ENCODE measurements around the gene NRXN3.

NRXN3 gene

DNA sequence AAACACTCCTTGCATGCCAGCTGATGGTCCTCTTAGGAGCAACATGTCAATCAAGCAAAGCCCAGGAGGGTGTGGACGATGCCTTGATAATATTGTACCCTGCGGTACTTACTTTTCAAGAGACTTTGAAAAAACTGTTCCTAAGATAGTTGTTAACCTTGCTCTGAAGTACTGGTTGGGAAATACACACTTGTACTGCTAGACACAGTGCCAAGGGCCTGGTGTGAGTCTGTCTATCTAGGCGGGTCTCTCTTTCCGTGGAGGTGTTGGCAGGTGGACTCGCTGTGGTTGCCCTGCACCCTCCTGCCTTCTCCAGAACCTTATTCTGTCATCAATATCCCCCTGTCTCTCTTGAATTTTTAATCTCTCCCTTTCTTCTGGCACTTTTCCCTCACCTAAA is 189.4 kb downstream of the NRXN3 start:
- DNase-seq (ENCODE audit: low spot score): no peak
- TF ChIP-seq, protein P1, sequence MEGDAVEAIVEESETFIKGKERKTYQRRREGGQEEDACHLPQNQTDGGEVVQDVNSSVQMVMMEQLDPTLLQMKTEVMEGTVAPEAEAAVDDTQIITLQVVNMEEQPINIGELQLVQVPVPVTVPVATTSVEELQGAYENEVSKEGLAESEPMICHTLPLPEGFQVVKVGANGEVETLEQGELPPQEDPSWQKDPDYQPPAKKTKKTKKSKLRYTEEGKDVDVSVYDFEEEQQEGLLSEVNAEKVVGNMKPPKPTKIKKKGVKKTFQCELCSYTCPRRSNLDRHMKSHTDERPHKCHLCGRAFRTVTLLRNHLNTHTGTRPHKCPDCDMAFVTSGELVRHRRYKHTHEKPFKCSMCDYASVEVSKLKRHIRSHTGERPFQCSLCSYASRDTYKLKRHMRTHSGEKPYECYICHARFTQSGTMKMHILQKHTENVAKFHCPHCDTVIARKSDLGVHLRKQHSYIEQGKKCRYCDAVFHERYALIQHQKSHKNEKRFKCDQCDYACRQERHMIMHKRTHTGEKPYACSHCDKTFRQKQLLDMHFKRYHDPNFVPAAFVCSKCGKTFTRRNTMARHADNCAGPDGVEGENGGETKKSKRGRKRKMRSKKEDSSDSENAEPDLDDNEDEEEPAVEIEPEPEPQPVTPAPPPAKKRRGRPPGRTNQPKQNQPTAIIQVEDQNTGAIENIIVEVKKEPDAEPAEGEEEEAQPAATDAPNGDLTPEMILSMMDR (IDR thresholded peaks at IDR 0.05; ENCODE audit: extremely low read depth, insufficient read depth, missing control alignments): no peak
- in situ Hi-C loops (cut with MboI; ENCODE audit: low pct_unique_long_range_greater_than_20kb, low sequenced_read_pairs, unreplicated experiment): no loop called here

DNA sequence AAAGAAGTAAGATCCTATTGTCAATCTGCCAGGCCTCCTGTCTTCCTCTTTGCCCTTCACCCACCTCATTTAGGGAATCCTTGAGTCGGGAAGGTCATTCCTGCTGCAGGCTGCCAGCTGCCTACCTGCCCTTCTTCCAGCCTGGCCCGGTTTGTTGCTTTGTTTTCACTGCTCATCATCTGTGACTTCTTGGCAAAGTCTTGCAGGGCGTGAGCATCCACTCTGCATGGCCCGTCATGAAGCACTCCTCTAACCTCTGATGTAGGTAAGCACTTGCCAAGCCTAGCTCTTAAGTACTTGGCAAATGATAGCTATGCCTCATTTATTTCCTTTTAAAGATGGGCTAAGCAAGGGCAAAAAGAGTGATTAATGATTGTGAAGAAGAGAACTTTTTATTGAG is 192.8 kb downstream of the NRXN3 start:
- in situ Hi-C loops (cut with MboI; ENCODE audit: low pct_unique_long_range_greater_than_20kb, low sequenced_read_pairs, unreplicated experiment): no loop called here
- DNase-seq (ENCODE audit: low spot score): no peak
- TF ChIP-seq, protein P1 (IDR thresholded peaks at IDR 0.05; ENCODE audit: extremely low read depth, insufficient read depth, missing control alignments): no peak

DNA sequence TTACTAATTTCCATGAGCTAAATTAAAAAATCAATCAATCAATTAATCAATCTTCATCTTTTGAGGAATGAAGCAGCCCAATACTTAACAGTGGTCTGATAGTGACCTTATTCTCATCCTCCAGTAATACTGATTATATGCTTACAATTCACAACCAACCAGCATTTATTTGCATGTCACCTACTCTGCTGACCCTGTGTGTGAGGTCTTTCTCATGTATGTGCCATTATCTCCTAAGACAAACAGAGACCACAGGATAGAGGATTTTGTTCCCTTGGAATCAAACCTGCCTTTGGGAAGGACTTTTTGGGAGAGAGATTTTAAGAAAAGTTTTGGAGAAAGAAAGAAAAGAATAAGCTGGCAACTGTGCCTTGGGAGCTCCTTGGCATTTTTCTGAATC is 197.2 kb downstream of the NRXN3 start:
- DNase-seq (ENCODE audit: low spot score): no peak
- in situ Hi-C loops (cut with MboI; ENCODE audit: low pct_unique_long_range_greater_than_20kb, low sequenced_read_pairs, unreplicated experiment): no loop called here
- TF ChIP-seq, protein P1 (IDR thresholded peaks at IDR 0.05; ENCODE audit: extremely low read depth, insufficient read depth, missing control alignments): no peak

DNA sequence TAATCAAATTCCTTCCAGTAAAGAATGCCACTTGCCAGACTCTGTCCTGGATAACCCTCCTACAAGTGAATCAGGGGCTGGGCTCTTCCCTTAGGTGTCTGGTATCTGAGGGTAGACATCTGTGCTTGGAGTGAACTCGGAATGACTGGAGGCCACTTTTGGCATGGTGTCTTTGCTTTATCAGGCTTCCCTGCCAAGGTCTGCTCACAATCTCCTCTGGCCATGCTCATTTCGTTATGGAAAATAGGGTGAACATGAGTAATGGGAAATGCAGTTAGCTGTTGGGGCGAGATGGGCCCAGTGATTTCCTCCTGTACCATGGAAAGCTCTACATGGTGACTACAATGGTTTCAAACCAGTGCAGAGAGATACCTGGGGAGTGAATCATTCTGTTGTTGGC is 212.9 kb downstream of the NRXN3 start:
- DNase-seq (ENCODE audit: low spot score): no peak
- in situ Hi-C loops (cut with MboI; ENCODE audit: low pct_unique_long_range_greater_than_20kb, low sequenced_read_pairs, unreplicated experiment): no loop called here
- TF ChIP-seq, protein P1 (IDR thresholded peaks at IDR 0.05; ENCODE audit: extremely low read depth, insufficient read depth, missing control alignments): no peak

DNA sequence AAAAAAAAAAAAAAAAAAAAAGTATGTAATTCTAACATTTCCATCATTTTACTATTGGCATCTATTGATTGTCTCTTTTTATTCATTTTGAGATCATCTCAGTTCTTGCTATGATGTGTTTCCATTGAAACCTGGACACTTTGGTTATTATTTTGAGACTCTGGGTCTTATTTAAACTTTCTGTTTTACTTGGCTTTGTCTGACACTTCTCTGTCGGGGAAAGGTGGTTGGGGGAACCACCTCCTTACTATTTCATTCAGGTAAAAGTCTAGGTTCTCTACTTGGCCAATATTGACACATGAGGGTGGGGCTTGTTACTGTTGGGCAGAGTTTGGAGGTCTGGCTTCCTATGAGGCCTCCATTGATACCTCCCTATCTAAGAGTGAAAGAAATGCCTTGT is 228.0 kb downstream of the NRXN3 start:
- DNase-seq (ENCODE audit: low spot score): no peak
- TF ChIP-seq, protein P1 (IDR thresholded peaks at IDR 0.05; ENCODE audit: extremely low read depth, insufficient read depth, missing control alignments): no peak
- in situ Hi-C loops (cut with MboI; ENCODE audit: low pct_unique_long_range_greater_than_20kb, low sequenced_read_pairs, unreplicated experiment): no loop called here

DNA sequence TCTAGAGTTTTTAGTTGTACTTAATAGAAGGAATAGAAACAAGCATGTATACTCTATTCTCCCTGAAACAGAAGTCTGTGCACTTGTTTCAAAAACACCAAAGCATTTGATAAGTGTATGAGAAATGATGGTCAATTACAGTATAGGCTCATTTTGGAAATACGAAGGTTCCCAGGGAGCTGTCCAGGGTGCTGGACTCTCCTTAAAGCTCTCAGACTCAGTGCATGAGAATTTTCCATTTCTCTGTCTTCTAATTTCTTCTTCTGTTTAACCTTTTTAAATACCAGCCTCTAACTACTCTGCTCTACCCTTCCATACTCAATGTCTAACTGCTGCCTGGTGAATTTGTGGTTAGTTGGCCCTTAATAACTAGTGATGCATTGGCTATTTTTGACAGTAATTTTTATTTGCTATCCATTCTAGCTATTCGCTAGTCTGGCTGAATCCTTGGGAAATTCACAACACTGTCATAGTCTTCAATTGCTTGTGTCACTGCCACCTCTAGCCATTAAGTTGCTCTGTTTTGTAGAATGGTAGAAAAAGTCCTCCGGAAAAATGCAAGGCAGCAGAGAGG is 229.2 kb downstream of the NRXN3 start:
- no peak for DNase-seq (ENCODE audit: low spot score)
- TF ChIP-seq, protein P1 (IDR thresholded peaks at IDR 0.05; ENCODE audit: extremely low read depth, insufficient read depth, missing control alignments): no peak
- in situ Hi-C loops (cut with MboI; ENCODE audit: low pct_unique_long_range_greater_than_20kb, low sequenced_read_pairs, unreplicated experiment): no loop called here

DNA sequence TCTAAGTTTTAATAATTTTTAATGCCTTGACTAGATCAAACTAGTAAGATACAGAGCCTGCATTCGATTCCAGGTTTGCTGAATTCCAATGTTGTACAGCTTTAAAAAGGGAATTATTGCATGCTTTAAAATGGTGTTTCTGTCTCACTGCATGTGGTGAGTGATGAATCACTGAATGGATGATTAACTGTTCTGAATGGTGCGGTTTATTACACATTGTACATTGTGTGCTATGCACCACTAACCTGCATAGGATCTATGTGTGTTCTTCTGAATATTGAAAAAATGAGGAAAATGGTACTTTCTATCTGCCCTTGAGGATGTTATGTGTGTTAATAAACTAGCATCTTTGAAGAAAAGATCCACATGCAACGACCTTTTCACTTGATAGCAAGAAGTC is 231.7 kb downstream of the NRXN3 start:
- TF ChIP-seq, protein P1 (IDR thresholded peaks at IDR 0.05; ENCODE audit: extremely low read depth, insufficient read depth, missing control alignments): no peak
- in situ Hi-C loops (cut with MboI; ENCODE audit: low pct_unique_long_range_greater_than_20kb, low sequenced_read_pairs, unreplicated experiment): no loop called here
- DNase-seq (ENCODE audit: low spot score): no peak
